ENCODE data around the gene RFPL3.

- TF ChIP-seq REST (IDR thresholded peaks at IDR 0.05; ENCODE audit: insufficient read depth in 1 of 2, low read depth in 2 of 2, low read length in 2 of 2) (no peak), POLR2AphosphoS5 (IDR thresholded peaks at IDR 0.05; ENCODE audit: low read depth, low read length) (no peak), SIN3A (IDR thresholded peaks at IDR 0.05; ENCODE audit: borderline replicate concordance, insufficient read depth, low read length) (no peak), TAF1 (IDR thresholded peaks at IDR 0.05; ENCODE audit: borderline replicate concordance, insufficient read depth, low read length) (no peak), FOXP2 (optimal IDR thresholded peaks at IDR 0.05; ENCODE audit: borderline replicate concordance, extremely low read depth, extremely low read length, insufficient read depth) (no peak)
These were observed 20.8 kb upstream of the RFPL3 start for GRCh38 chr22:32336771-32337424.

Measured in PFSK-1 (cell line).